HG02623 (cell line): Measurements from ENCODE around the gene SH2B3.
"Not testable (repeated sequence)": the region's sequence is repeated elsewhere in the genome, so short reads cannot be mapped to it uniquely, and the experiment has no call there.

ENCODE experiments used
- ATAC-seq: cut with Tn5 transposase; IDR thresholded peaks from one replicate; pipeline ENCODE4 v1.9.1; 2021; ENCODE audit warnings: moderate library complexity; ENCODE audit not compliant: unreplicated experiment

Gene SH2B3

GRCh38 chr12:111405859-111406473 lies at the start of gene SH2B3:
TSS of gene SH2B3 (plus strand) at chr12:111405923. CDS start at chr12:111418146, 12,223 bp downstream.
- peak; percentile 8 for ATAC-seq

GRCh38 chr12:111359231-111359913 lies 46.4 kb upstream of the SH2B3 start:
- no peak for ATAC-seq

GRCh38 chr12:111359914-111360276 lies 45.8 kb upstream of the SH2B3 start:
- no peak for ATAC-seq

GRCh38 chr12:111360325-111360930 lies 45.3 kb upstream of the SH2B3 start:
- no peak for ATAC-seq

GRCh38 chr12:111361073-111361716 lies 44.5 kb upstream of the SH2B3 start:
- ATAC-seq, result no peak

GRCh38 chr12:111361717-111362576 lies 43.8 kb upstream of the SH2B3 start:
- no peak for ATAC-seq

GRCh38 chr12:111362687-111363475 lies 42.8 kb upstream of the SH2B3 start:
- ATAC-seq, result no peak

GRCh38 chr12:111363578-111363977 lies 42.1 kb upstream of the SH2B3 start:
- no peak for ATAC-seq

- no peak for ATAC-seq
Measured at GRCh38 chr12:111366075-111366474, 39.6 kb upstream of the SH2B3 start.

- no peak for ATAC-seq
Measured at GRCh38 chr12:111366583-111366982, 39.1 kb upstream of the SH2B3 start.

GRCh38 chr12:111367661-111368221 lies 38.0 kb upstream of the SH2B3 start:
- no peak for ATAC-seq

- ATAC-seq, result no peak
Measured at GRCh38 chr12:111368291-111368787, 37.4 kb upstream of the SH2B3 start.

- ATAC-seq, result peak; percentile 94
Measured at GRCh38 chr12:111368788-111369495, 36.8 kb upstream of the SH2B3 start, which contains the start of gene PHETA1. TSS of gene PHETA1 (minus strand) at chr12:111369095. CDS start at chr12:111363427, 5,668 bp downstream.

- no peak for ATAC-seq
Measured at GRCh38 chr12:111369496-111370220, 36.1 kb upstream of the SH2B3 start.

GRCh38 chr12:111373231-111373630 lies 32.5 kb upstream of the SH2B3 start:
- ATAC-seq, result not testable (repeated sequence)

- ATAC-seq, result no peak
Measured at GRCh38 chr12:111377440-111377839, 28.3 kb upstream of the SH2B3 start.

GRCh38 chr12:111379942-111380554 lies 25.7 kb upstream of the SH2B3 start:
- ATAC-seq, result no peak

- ATAC-seq, result no peak
Measured at GRCh38 chr12:111384596-111384995, 21.1 kb upstream of the SH2B3 start.
